ENCODE data around the gene ZFAND4. TPM values are rescaled to one million over a fixed set of nuclear protein-coding genes. Genes with fewer than 3 reads are reported as not detected.

ZFAND4 gene
- total RNA-seq, 1 experiment from 2014 or later, result 5.0 TPM

- H3K27ac Mint-ChIP-seq (ENCODE audit: low read depth, unreplicated experiment), result no peak overlapping the region
- no TSS peak for BruUV-seq (replicated peaks)
- intact Hi-C loops (cut with micrococcal nuclease), result loop anchor here (10.0 kb wide), 1 partner anchor 444 kb away; the partner anchor contains the start of gene NCOA4
- ChIA-PET CTCF (interaction anchor here (0.6 kb wide), 1 partner anchor 1684 kb away, joined by 4 read pairs; no protein-coding TSS in a partner anchor), POLR2A (interaction anchor here (0.5 to 1.1 kb wide), 2 partner anchors 9 to 962 kb away, joined by 3 to 4 read pairs; no protein-coding TSS in a partner anchor)
- no peak for TF ChIP-seq CTCF (IDR thresholded peaks at IDR 0.05; ENCODE audit: unreplicated experiment)
- peaks cover 21% of the 10 kb centered on the region for H3K4me1 Mint-ChIP-seq (ENCODE audit: insufficient read depth, unreplicated experiment)
- H3K9me3 Mint-ChIP-seq (ENCODE audit: unreplicated experiment), result no peaks in the 10 kb centered on the region
- no peaks in the 10 kb centered on the region for H3K36me3 Mint-ChIP-seq (ENCODE audit: insufficient read depth, unreplicated experiment)
- DNase-seq (ENCODE audit: unreplicated experiment), result no peak
- no peaks in the 10 kb centered on the region for H3K27me3 Mint-ChIP-seq (ENCODE audit: insufficient read depth, unreplicated experiment)
- H3K4me3 Mint-ChIP-seq (ENCODE audit: unreplicated experiment), result no peak overlapping the region
These were observed 81.3 kb downstream of the ZFAND4 start for GRCh38 chr10:45591280-45591679.

- H3K27me3 Mint-ChIP-seq (ENCODE audit: insufficient read depth, unreplicated experiment), result no peaks in the 10 kb centered on the region
- H3K27ac Mint-ChIP-seq (ENCODE audit: low read depth, unreplicated experiment), result no peak overlapping the region
- TF ChIP-seq CTCF (IDR thresholded peaks at IDR 0.05; ENCODE audit: unreplicated experiment), result no peak
- peaks cover 6% of the 10 kb centered on the region for H3K9me3 Mint-ChIP-seq (ENCODE audit: unreplicated experiment)
- intact Hi-C loops (cut with micrococcal nuclease), result loop anchor here (10.0 kb wide), 1 partner anchor 445 kb away; the partner anchor contains the start of gene NCOA4
- ChIA-PET CTCF (no interaction called here), POLR2A (no interaction called here)
- H3K4me3 Mint-ChIP-seq (ENCODE audit: unreplicated experiment), result no peak overlapping the region
- H3K36me3 Mint-ChIP-seq (ENCODE audit: insufficient read depth, unreplicated experiment), result no peaks in the 10 kb centered on the region
- BruUV-seq (replicated peaks), result no TSS peak
- peaks cover 21% of the 10 kb centered on the region for H3K4me1 Mint-ChIP-seq (ENCODE audit: insufficient read depth, unreplicated experiment)
- DNase-seq (ENCODE audit: unreplicated experiment), result no peak
These were observed 82.7 kb downstream of the ZFAND4 start for GRCh38 chr10:45589868-45590267.

- Mint-ChIP-seq H3K27ac (ENCODE audit: low read depth, unreplicated experiment) (no peak overlapping the region), H3K36me3 (ENCODE audit: insufficient read depth, unreplicated experiment) (no peaks in the 10 kb centered on the region), H3K4me3 (ENCODE audit: unreplicated experiment) (no peak overlapping the region), H3K4me1 (ENCODE audit: insufficient read depth, unreplicated experiment) (peaks cover 21% of the 10 kb centered on the region), H3K27me3 (ENCODE audit: insufficient read depth, unreplicated experiment) (no peaks in the 10 kb centered on the region), H3K9me3 (ENCODE audit: unreplicated experiment) (peaks cover 10% of the 10 kb centered on the region)
- TF ChIP-seq CTCF (IDR thresholded peaks at IDR 0.05; ENCODE audit: unreplicated experiment), result no peak
- ChIA-PET CTCF (no interaction called here), POLR2A (no interaction called here)
- no TSS peak for BruUV-seq (replicated peaks)
- DNase-seq (ENCODE audit: unreplicated experiment), result no peak
- intact Hi-C loops (cut with micrococcal nuclease), result no loop called here
These were observed 83.6 kb downstream of the ZFAND4 start for GRCh38 chr10:45589009-45589408.

GRCh38 chr10:45586028-45586824 is 86.3 kb downstream of the ZFAND4 start:
- Mint-ChIP-seq H3K9me3 (ENCODE audit: unreplicated experiment) (peaks cover 10% of the 10 kb centered on the region), H3K36me3 (ENCODE audit: insufficient read depth, unreplicated experiment) (no peaks in the 10 kb centered on the region), H3K27ac (ENCODE audit: low read depth, unreplicated experiment) (no peak overlapping the region), H3K4me1 (ENCODE audit: insufficient read depth, unreplicated experiment) (no peaks in the 10 kb centered on the region), H3K4me3 (ENCODE audit: unreplicated experiment) (no peak overlapping the region), H3K27me3 (ENCODE audit: insufficient read depth, unreplicated experiment) (no peaks in the 10 kb centered on the region)
- ChIA-PET POLR2A (interaction anchor here (1.0 kb wide), 1 partner anchor 7 kb away, joined by 4 read pairs; no protein-coding TSS in a partner anchor), CTCF (no interaction called here)
- no peak for TF ChIP-seq CTCF (IDR thresholded peaks at IDR 0.05; ENCODE audit: unreplicated experiment)
- DNase-seq (ENCODE audit: unreplicated experiment), result no peak
- BruUV-seq (replicated peaks), result no TSS peak
- intact Hi-C loops (cut with micrococcal nuclease), result no loop called here

All from MCF 10A (cell line).